Astrocyte (in vitro differentiated cells and primary cell): Measurements from ENCODE around the gene ANKRD12. TPM values are rescaled to one million over a fixed set of nuclear protein-coding genes. Genes with fewer than 3 reads are reported as not detected.

Source experiments
- DNase-seq: peaks from one replicate; pipeline ENCODE4 v3.0.0-alpha.2; 2010; ENCODE audit warnings: low read depth
- FAIRE-seq: peaks from 2 replicates; lab custom pipeline; 2011; peaks lifted over from hg19 to GRCh38; lab: Jason Lieb, UNC
- H2AFZ ChIP-seq: 2 replicates; pipeline ENCODE4 v1.6.0; 2012; ENCODE audit warnings: low read depth, low read length, inconsistent platforms
- H3K27ac ChIP-seq: 2 replicates; pipeline ENCODE4 v1.5.1; 2011; ENCODE audit warnings: low read depth, low read length, inconsistent platforms
- H3K27me3 ChIP-seq: 2 replicates; pipeline ENCODE4 v1.6.0; 2011; ENCODE audit warnings: low read length, inconsistent platforms; ENCODE audit not compliant: insufficient read depth
- H3K36me3 ChIP-seq: 2 replicates; pipeline ENCODE4 v1.5.1; 2011; ENCODE audit warnings: low read length, inconsistent platforms; ENCODE audit not compliant: insufficient read depth
- H3K4me1 ChIP-seq: 2 replicates; pipeline ENCODE4 v1.5.1; 2011; ENCODE audit warnings: low read length, inconsistent platforms; ENCODE audit not compliant: insufficient read depth
- H3K4me2 ChIP-seq: 2 replicates; pipeline ENCODE4 v1.6.0; 2012; ENCODE audit warnings: low read length, inconsistent platforms
- H3K4me3 ChIP-seq: 2 replicates; pipeline ENCODE4 v1.5.1; 2011; ENCODE audit warnings: low read depth, mild to moderate bottlenecking, low read length, inconsistent platforms; ENCODE audit not compliant: insufficient read depth
- H3K79me2 ChIP-seq: 2 replicates; pipeline ENCODE4 v1.6.0; 2012; ENCODE audit warnings: mild to moderate bottlenecking, low read length, inconsistent platforms; ENCODE audit not compliant: insufficient read depth
- H3K9ac ChIP-seq: 2 replicates; pipeline ENCODE4 v1.6.0; 2012; ENCODE audit warnings: mild to moderate bottlenecking, low read length, inconsistent platforms
- H3K9me3 ChIP-seq: 2 replicates; pipeline ENCODE4 v1.5.1; 2012; ENCODE audit warnings: low read depth, mild to moderate bottlenecking, low read length, inconsistent platforms; ENCODE audit not compliant: insufficient read depth
- H4K20me1 ChIP-seq: 2 replicates; pipeline ENCODE4 v1.6.0; 2012; ENCODE audit warnings: low read length, inconsistent platforms; ENCODE audit not compliant: insufficient read depth
- H3K27ac Mint-ChIP-seq: one replicate; pipeline ENCODE4 v1.8.0; 2021; ENCODE audit warnings: mild to moderate bottlenecking, mixed read lengths; ENCODE audit not compliant: unreplicated experiment
- H3K27me3 Mint-ChIP-seq: one replicate; pipeline ENCODE4 v1.8.0; 2021; ENCODE audit warnings: low read depth, mixed read lengths; ENCODE audit not compliant: unreplicated experiment
- H3K36me3 Mint-ChIP-seq: one replicate; pipeline ENCODE4 v1.8.0; 2021; ENCODE audit warnings: low read depth, mixed read lengths; ENCODE audit not compliant: unreplicated experiment
- H3K4me1 Mint-ChIP-seq: one replicate; pipeline ENCODE4 v1.8.0; 2021; ENCODE audit warnings: low read depth, mixed read lengths; ENCODE audit not compliant: unreplicated experiment
- H3K4me3 Mint-ChIP-seq: one replicate; pipeline ENCODE4 v1.8.0; 2021; ENCODE audit warnings: mild to moderate bottlenecking, moderate library complexity, mixed read lengths; ENCODE audit not compliant: unreplicated experiment
- H3K9me3 Mint-ChIP-seq: one replicate; pipeline ENCODE4 v1.8.0; 2021; ENCODE audit warnings: mild to moderate bottlenecking, mixed read lengths; ENCODE audit not compliant: unreplicated experiment
- EZH2 ChIP-seq: IDR thresholded peaks from 2 replicates; pipeline ENCODE4 v1.6.1; 2012; ENCODE audit warnings: mild to moderate bottlenecking, low read length, inconsistent platforms; ENCODE audit not compliant: insufficient read depth
- total RNA-seq: library from RNA; stranded (reverse); gene quantifications from 2 replicates; pipeline ENCODE4 v1.2.1, GENCODE V29; 2021
- TF ChIP-seq, protein P1 (sequence below): IDR thresholded peaks from 2 replicates; pipeline ENCODE4 v1.5.1; 2011; ENCODE audit warnings: low read depth, mild to moderate bottlenecking, inconsistent platforms, low read length, moderate library complexity; ENCODE audit not compliant: insufficient read depth

The ANKRD12 gene
- total RNA-seq, 1 donor from 2014 or later = 24.4 TPM

GRCh38 chr18:9124824-9125223 lies 11.8 kb upstream of the ANKRD12 start:
- Histone ChIP-seq H3K4me3 (no peak overlapping the region), H3K9me3 (no peaks in the 10 kb centered on the region), H3K4me2 (no peak overlapping the region), H3K36me3 (peaks cover 51% of the 10 kb centered on the region), H3K79me2 (peaks cover 60% of the 10 kb centered on the region), H2AFZ (no peak overlapping the region), H3K27ac (no peak overlapping the region), H3K27me3 (no peaks in the 10 kb centered on the region), H3K9ac (no peak overlapping the region), H3K4me1 (peaks cover 3% of the 10 kb centered on the region), H4K20me1 (peaks cover 5% of the 10 kb centered on the region)
- TF ChIP-seq EZH2 = no peak
- TF ChIP-seq, protein P1, sequence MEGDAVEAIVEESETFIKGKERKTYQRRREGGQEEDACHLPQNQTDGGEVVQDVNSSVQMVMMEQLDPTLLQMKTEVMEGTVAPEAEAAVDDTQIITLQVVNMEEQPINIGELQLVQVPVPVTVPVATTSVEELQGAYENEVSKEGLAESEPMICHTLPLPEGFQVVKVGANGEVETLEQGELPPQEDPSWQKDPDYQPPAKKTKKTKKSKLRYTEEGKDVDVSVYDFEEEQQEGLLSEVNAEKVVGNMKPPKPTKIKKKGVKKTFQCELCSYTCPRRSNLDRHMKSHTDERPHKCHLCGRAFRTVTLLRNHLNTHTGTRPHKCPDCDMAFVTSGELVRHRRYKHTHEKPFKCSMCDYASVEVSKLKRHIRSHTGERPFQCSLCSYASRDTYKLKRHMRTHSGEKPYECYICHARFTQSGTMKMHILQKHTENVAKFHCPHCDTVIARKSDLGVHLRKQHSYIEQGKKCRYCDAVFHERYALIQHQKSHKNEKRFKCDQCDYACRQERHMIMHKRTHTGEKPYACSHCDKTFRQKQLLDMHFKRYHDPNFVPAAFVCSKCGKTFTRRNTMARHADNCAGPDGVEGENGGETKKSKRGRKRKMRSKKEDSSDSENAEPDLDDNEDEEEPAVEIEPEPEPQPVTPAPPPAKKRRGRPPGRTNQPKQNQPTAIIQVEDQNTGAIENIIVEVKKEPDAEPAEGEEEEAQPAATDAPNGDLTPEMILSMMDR = no peak
- peaks cover 8% of the 10 kb centered on the region for H3K36me3 Mint-ChIP-seq
- peaks cover 6% of the 10 kb centered on the region for H3K4me1 Mint-ChIP-seq
- FAIRE-seq (no peak), DNase-seq (no peak)
- H3K27me3 Mint-ChIP-seq = no peaks in the 10 kb centered on the region
- H3K4me3 Mint-ChIP-seq = no peak overlapping the region
- no peak overlapping the region for H3K27ac Mint-ChIP-seq
- no peaks in the 10 kb centered on the region for H3K9me3 Mint-ChIP-seq

DNA sequence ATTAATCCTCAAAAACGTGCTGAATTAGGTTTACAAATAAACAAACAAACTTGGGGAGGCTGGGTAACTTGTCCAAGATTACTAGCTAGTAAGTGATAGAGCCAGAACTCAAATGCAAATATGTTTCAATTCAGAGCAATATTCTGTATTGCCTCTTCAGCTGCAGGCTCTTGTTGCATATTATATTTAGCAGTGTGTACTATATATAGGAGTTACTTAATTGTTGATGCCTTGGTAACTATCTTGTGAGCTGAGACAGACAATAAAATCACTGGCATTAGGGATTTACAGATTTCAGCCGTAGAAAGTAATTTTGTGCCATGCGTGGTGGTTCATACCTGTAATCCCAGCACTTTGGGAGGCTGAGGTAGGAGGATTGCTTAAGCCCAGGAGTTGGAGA lies 10.2 kb upstream of the ANKRD12 start:
- Mint-ChIP-seq H3K27ac (no peak overlapping the region), H3K4me1 (peaks cover 6% of the 10 kb centered on the region), H3K9me3 (no peaks in the 10 kb centered on the region), H3K27me3 (no peaks in the 10 kb centered on the region), H3K36me3 (peaks cover 9% of the 10 kb centered on the region), H3K4me3 (no peak overlapping the region)
- TF ChIP-seq, protein P1 = no peak
- TF ChIP-seq EZH2 = no peak
- no peak for DNase-seq
- H3K4me3 ChIP-seq = no peak overlapping the region
- no peak overlapping the region for H2AFZ ChIP-seq
- peaks cover 8% of the 10 kb centered on the region for H4K20me1 ChIP-seq
- FAIRE-seq = no peak
- peaks cover 3% of the 10 kb centered on the region for H3K4me1 ChIP-seq
- H3K79me2 ChIP-seq = peaks cover 47% of the 10 kb centered on the region
- no peaks in the 10 kb centered on the region for H3K9me3 ChIP-seq
- H3K27ac ChIP-seq = no peak overlapping the region
- no peaks in the 10 kb centered on the region for H3K27me3 ChIP-seq
- peaks cover 50% of the 10 kb centered on the region for H3K36me3 ChIP-seq
- H3K4me2 ChIP-seq = no peak overlapping the region
- no peak overlapping the region for H3K9ac ChIP-seq

DNA sequence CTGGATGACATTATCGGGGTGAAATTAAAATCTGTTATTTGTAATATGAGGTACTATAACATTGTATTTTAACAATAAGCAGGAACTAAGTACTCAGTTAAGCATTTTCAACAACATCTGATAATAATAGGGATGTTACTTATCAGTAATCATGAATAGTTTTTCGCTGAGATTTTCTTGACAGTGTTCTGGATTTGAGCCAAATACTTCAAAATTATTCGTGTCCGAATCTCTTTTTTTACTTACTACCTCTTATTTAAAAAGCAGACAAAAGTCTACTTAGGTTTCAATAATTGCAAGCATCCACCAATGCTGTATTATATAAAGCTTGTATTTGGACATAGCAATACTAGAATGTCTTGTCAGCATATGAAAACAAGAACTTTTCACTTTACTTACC lies 6.4 kb upstream of the ANKRD12 start:
- Histone ChIP-seq H3K27me3 (no peaks in the 10 kb centered on the region), H3K4me2 (no peak overlapping the region), H3K9me3 (no peaks in the 10 kb centered on the region), H3K4me1 (peaks cover 3% of the 10 kb centered on the region), H3K4me3 (no peak overlapping the region), H3K9ac (no peak overlapping the region), H3K79me2 (peaks cover 23% of the 10 kb centered on the region), H2AFZ (no peak overlapping the region), H3K27ac (no peak overlapping the region), H4K20me1 (peaks cover 3% of the 10 kb centered on the region), H3K36me3 (peaks cover 42% of the 10 kb centered on the region)
- no peaks in the 10 kb centered on the region for H3K9me3 Mint-ChIP-seq
- H3K36me3 Mint-ChIP-seq = peaks cover 7% of the 10 kb centered on the region
- H3K27ac Mint-ChIP-seq = no peak overlapping the region
- DNase-seq (no peak), FAIRE-seq (no peak)
- TF ChIP-seq, protein P1 = no peak
- TF ChIP-seq EZH2 = no peak
- H3K4me3 Mint-ChIP-seq = no peak overlapping the region
- peaks cover 1% of the 10 kb centered on the region for H3K4me1 Mint-ChIP-seq
- no peaks in the 10 kb centered on the region for H3K27me3 Mint-ChIP-seq
